ENCODE results near the gene AGBL1.

The AGBL1 gene

GRCh38 chr15:86322629-86323028, 243.0 kb downstream of the AGBL1 start:
- DNase-seq (ENCODE audit: low spot score), result no peak

GRCh38 chr15:86327230-86327865, 247.7 kb downstream of the AGBL1 start:
- DNase-seq (ENCODE audit: low spot score), result no peak

- no peak for DNase-seq (ENCODE audit: low spot score)
These were observed 249.0 kb downstream of the AGBL1 start for GRCh38 chr15:86328658-86329057.

- DNase-seq (ENCODE audit: low spot score), result no peak
These were observed 249.8 kb downstream of the AGBL1 start for GRCh38 chr15:86329311-86330013.

GRCh38 chr15:86333819-86334218, 254.1 kb downstream of the AGBL1 start:
- DNase-seq (ENCODE audit: low spot score), result no peak

- no peak for DNase-seq (ENCODE audit: low spot score)
These were observed 256.5 kb downstream of the AGBL1 start for GRCh38 chr15:86336051-86336788.

DNA sequence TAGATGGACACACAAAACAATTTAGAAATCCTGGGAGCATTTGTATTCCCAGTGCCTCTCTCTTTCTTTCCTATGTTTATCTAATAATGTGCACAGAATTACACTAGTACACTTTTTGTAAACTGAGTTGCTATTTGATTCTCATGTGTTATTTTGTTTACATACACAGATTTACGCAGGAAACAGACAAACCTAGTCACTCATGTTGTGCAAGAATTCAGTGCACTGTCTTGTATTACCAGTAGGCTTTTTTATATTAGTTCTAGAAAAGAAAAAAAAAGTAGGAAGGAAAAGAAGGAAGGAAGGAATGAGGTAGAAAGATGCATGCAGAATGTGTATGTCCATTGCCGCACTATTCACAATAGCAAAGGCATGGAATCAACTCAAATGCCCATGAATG, 257.4 kb downstream of the AGBL1 start:
- no peak for DNase-seq (ENCODE audit: low spot score)

DNA sequence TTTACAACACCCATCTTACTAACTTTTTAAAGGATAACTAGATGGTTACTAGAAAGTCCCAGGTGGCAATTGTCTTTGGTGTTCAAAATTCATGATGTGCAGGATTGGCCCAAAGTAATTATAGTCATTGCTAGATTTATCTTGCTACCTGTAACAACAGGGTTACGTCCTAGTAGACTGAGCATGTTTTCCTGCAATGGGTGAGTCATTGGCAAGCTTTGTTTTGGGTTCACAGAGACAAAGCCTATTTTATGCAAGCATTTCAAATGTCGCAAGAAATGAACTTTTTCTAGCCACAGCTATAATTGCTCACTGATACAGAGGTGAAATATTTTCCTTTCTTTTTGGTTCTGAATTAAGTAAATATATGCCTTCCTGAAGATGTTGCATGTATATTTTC, 267.6 kb downstream of the AGBL1 start:
- no peak for DNase-seq (ENCODE audit: low spot score)

- no peak for DNase-seq (ENCODE audit: low spot score)
These were observed 269.9 kb downstream of the AGBL1 start for GRCh38 chr15:86349565-86349964.

- DNase-seq (ENCODE audit: low spot score), result no peak
These were observed 273.5 kb downstream of the AGBL1 start for GRCh38 chr15:86353213-86353612.

- no peak for DNase-seq (ENCODE audit: low spot score)
These were observed 275.7 kb downstream of the AGBL1 start for GRCh38 chr15:86355361-86355760.

- no peak for DNase-seq (ENCODE audit: low spot score)
These were observed 276.1 kb downstream of the AGBL1 start for GRCh38 chr15:86355801-86356200.

GRCh38 chr15:86362555-86362954, 282.9 kb downstream of the AGBL1 start:
- no peak for DNase-seq (ENCODE audit: low spot score)

DNA sequence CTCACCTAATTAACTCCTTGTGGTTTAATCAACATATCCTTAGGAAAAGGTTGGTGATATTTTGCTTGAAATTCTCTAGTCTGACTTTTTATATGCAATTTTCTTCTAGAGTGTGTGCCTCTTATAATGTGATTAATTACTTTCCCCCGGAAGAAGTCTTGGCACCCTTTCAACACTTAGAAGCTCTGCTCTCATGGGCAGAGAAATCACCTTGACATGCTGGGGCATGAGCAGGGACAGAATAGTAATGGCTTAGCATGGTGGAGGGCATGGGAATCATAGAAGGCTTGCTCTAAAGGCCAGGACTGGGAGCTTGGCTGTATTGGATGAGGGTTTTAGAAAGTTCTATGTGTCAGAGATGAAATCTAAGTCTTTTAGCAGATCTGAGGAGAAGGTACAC, 293.5 kb downstream of the AGBL1 start:
- DNase-seq (ENCODE audit: low spot score), result no peak

DNA sequence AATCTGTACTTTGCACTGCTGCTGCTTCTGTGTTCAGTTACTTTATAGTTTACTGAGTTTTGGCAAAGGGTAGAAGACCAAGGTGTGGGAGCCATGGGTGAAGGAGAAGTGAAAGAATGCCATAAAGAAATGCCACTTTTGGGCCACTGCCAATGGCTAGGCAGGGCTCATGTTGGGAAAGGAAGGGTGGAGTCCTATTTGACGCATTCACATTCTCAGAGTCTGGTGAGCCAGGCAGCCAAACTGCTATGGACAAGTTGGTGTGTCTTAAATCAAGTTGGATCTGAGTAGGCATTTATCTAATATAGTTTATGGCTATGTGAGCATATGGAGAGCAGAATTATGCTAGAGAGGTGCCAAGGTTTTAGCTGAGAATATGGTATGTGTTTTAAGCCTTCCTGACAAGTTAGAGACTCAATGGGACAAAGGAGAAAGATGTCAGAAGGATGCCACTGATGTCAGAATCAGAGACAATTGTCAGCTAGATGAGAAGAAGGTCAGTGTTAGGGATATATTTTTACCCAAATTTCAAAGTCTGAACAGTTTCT, 296.1 kb downstream of the AGBL1 start:
- DNase-seq (ENCODE audit: low spot score), result no peak

GRCh38 chr15:86377914-86378313, 298.2 kb downstream of the AGBL1 start:
- no peak for DNase-seq (ENCODE audit: low spot score)

- DNase-seq (ENCODE audit: low spot score), result no peak
These were observed 302.7 kb downstream of the AGBL1 start for GRCh38 chr15:86382341-86382740.

DNA sequence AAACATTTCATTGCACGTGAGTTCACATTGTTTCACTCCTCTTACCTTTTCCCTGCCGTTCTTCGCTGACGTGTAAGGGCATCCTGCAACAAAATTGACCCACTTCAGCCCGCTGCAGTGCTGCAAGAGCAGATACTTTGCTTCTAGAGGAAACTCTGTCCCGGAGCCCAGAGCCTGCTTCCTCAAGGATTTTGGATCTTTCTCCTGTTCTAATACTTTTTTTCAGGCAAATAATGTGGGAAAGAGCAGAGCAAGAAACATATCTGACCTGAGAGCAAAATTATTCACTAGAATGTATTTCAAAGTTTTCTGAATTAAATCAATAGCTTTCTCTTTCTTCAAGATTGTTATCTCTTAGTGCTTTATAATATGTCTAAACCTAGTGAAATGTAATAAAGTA, 303.9 kb downstream of the AGBL1 start:
- no peak for DNase-seq (ENCODE audit: low spot score)

GRCh38 chr15:86384186-86384585, 304.5 kb downstream of the AGBL1 start:
- no peak for DNase-seq (ENCODE audit: low spot score)

- no peak for DNase-seq (ENCODE audit: low spot score)
These were observed 312.6 kb downstream of the AGBL1 start for GRCh38 chr15:86392296-86392695.

DNA sequence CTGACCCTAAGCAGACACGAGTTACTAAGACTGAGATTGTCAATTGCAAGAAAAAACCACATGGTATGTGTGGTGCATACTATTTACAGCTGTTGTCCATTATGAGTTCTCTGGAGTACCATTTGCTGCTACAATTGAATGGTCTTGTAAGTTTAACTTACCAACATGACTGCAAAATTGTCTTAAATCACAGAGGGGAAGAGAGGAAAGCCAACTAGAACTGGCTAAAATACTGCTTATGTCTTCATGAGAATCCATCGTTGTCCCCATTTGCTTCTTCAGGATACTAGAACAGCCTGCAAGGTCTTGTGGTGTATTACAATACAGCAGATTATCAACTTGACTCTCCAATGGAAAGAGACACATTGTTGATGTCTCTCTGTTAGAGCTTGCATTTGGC, 313.2 kb downstream of the AGBL1 start:
- no peak for DNase-seq (ENCODE audit: low spot score)

DNA sequence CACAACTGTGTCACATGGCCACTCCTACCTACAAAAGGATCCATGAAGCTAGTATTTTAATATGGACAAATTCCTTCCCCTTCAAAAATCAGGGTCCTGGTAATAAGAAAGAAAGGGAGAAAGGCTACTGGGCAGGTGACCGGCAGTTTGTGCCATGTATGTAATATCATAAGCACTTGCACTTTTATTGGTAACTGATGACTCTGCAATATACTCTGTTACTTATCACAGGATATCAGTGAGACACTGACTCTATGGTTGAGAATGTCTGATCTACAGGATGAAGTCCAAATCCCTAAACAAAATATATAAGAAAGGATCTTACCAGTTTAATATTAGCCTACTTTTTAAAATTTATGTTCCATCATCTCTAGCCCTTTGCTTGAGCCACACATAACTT, 315.2 kb downstream of the AGBL1 start:
- no peak for DNase-seq (ENCODE audit: low spot score)
